Mesenchymal stem cell (in vitro differentiated cells and primary cell): ENCODE results near the gene NDC1.

Experiments
- DNase-seq: peaks from one replicate; pipeline ENCODE4 v3.0.0-alpha.2; 2013
- H2AFZ ChIP-seq: one replicate; pipeline ENCODE4 v1.6.1; 2013; ENCODE audit warnings: low read depth, mild to moderate bottlenecking, control low read depth, inconsistent platforms, low read length, moderate library complexity
- H2AK5ac ChIP-seq: 2 replicates; pipeline ENCODE4 v1.6.1; 2013; ENCODE audit warnings: low read length, moderate library complexity, mild to moderate bottlenecking, inconsistent platforms; ENCODE audit not compliant: severe bottlenecking
- H2BK120ac ChIP-seq: one replicate; pipeline ENCODE4 v1.6.1; 2013; ENCODE audit warnings: low read depth, mild to moderate bottlenecking, inconsistent platforms, low read length, moderate library complexity
- H2BK12ac ChIP-seq, 2 experiments: one replicate each; pipeline ENCODE4 v1.6.1; 2013; ENCODE audit warnings: inconsistent platforms in 2 of 2, low read length in 2 of 2, mild to moderate bottlenecking in 2 of 2, moderate library complexity in 2 of 2, control low read depth in 1 of 2
- H2BK15ac ChIP-seq: one replicate; pipeline ENCODE4 v1.6.1; 2013; ENCODE audit warnings: mild to moderate bottlenecking, low read depth, inconsistent platforms; ENCODE audit not compliant: poor library complexity, severe bottlenecking
- H2BK5ac ChIP-seq: 2 replicates; pipeline ENCODE4 v1.6.1; 2013; ENCODE audit warnings: low read depth, mild to moderate bottlenecking, low read length, control low read depth, inconsistent platforms; ENCODE audit not compliant: poor library complexity, severe bottlenecking
- H3K14ac ChIP-seq, 2 experiments: one replicate each; pipeline ENCODE4 v1.6.1; 2013; ENCODE audit warnings: inconsistent platforms in 2 of 2, low read length in 2 of 2, control low read depth in 1 of 2, mild to moderate bottlenecking in 1 of 2, moderate library complexity in 1 of 2
- H3K18ac ChIP-seq, 2 experiments: one replicate each; pipeline ENCODE4 v1.6.1; 2013; ENCODE audit warnings: inconsistent platforms in 2 of 2, low read length in 2 of 2, control low read depth in 1 of 2, low read depth in 1 of 2, mild to moderate bottlenecking in 1 of 2
- H3K23ac ChIP-seq, 2 experiments: one replicate each; pipeline ENCODE4 v1.6.1; 2013; ENCODE audit warnings: inconsistent platforms in 2 of 2, low read length in 2 of 2, mild to moderate bottlenecking in 2 of 2, moderate library complexity in 2 of 2, control low read depth in 1 of 2
- H3K27ac ChIP-seq: 2 replicates; pipeline ENCODE4 v1.5.1; 2013; ENCODE audit warnings: mild to moderate bottlenecking, moderate library complexity, low read length, control low read depth, inconsistent platforms; ENCODE audit not compliant: poor library complexity, severe bottlenecking
- H3K27me3 ChIP-seq, 2 experiments: 2 replicates each; pipeline versions ENCODE4 v1.6.1 to v1.7.0; 2013; ENCODE audit warnings: low read length in 2 of 2, mild to moderate bottlenecking in 2 of 2, moderate library complexity in 2 of 2, control low read depth in 1 of 2, inconsistent platforms in 1 of 2; ENCODE audit not compliant: control insufficient read depth in 1 of 2, insufficient read depth in 1 of 2
- H3K36me3 ChIP-seq, 2 experiments: 2 replicates each; pipeline versions ENCODE4 v1.6.1 to v1.7.0; 2013; ENCODE audit warnings: low read length in 2 of 2, control low read depth in 1 of 2, inconsistent platforms in 1 of 2, low read depth in 1 of 2, mild to moderate bottlenecking in 1 of 2; ENCODE audit not compliant: insufficient read depth in 2 of 2, control insufficient read depth in 1 of 2
- H3K4ac ChIP-seq, 2 experiments: one replicate each; pipeline ENCODE4 v1.6.1; 2013; ENCODE audit warnings: inconsistent platforms in 2 of 2, low read length in 2 of 2, mild to moderate bottlenecking in 2 of 2, moderate library complexity in 2 of 2, control low read depth in 1 of 2, low read depth in 1 of 2
- H3K4me1 ChIP-seq: 2 replicates; pipeline ENCODE4 v1.6.1; 2013; ENCODE audit warnings: low read depth, low read length, control low read depth; ENCODE audit not compliant: control insufficient read depth, insufficient read depth
- H3K4me2 ChIP-seq: 2 replicates; pipeline ENCODE4 v1.6.1; 2013; ENCODE audit warnings: low read length, mild to moderate bottlenecking, inconsistent platforms; ENCODE audit not compliant: poor library complexity, severe bottlenecking
- H3K4me3 ChIP-seq, 2 experiments: 2 replicates each; pipeline versions ENCODE4 v1.5.1 to v1.7.0; 2013; ENCODE audit warnings: low read length in 2 of 2, mild to moderate bottlenecking in 2 of 2, control low read depth in 1 of 2, low read depth in 1 of 2; ENCODE audit not compliant: insufficient read depth in 1 of 2
- H3K79me1 ChIP-seq: replicated peaks from 2 replicates; pipeline ENCODE4 v1.6.1; 2013; ENCODE audit warnings: mild to moderate bottlenecking, control low read depth, low read length, inconsistent platforms; ENCODE audit not compliant: poor library complexity, severe bottlenecking
- H3K9ac ChIP-seq: 2 replicates; pipeline ENCODE4 v1.7.0; 2013; ENCODE audit warnings: mild to moderate bottlenecking, low read length, moderate library complexity
- H3K9me3 ChIP-seq: 2 replicates; pipeline ENCODE4 v1.7.0; 2013; ENCODE audit warnings: mild to moderate bottlenecking, low read length; ENCODE audit not compliant: control insufficient read depth
- H4K8ac ChIP-seq: one replicate; pipeline ENCODE4 v1.6.1; 2013; ENCODE audit warnings: inconsistent platforms, mild to moderate bottlenecking, low read length, moderate library complexity
- H4K91ac ChIP-seq: one replicate; pipeline ENCODE4 v1.6.1; 2013; ENCODE audit warnings: mild to moderate bottlenecking, low read length, inconsistent platforms
- WGBS: methylation state at CpG from one replicate; pipeline ENCODE4 v1.1.7; 2013; ENCODE audit warnings: mixed read lengths; 5-methylcytosine and 5-hydroxymethylcytosine counted together

The NDC1 gene

DNA sequence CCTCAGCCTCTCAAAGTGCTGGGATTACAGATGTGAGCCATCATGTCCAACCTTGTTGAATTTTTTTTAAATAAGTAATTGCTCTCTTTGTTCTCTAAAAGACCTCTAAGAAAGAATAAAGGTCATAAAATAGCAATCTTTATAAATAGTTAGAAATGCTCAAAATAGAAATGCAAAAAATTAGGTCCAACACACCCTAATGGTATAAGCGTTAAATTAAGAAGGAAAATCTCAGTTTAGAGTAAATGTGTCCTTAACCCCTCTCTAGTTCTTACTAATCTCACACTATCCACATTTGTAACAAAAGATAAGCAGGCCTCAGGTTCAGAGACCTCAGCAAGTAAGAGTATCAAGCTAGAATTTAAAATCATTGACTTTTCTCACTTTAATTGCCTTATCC is 60.8 kb downstream of the NDC1 start:
- Histone ChIP-seq H2BK120ac (no peak overlapping the region), H3K27ac (no peak overlapping the region), H3K14ac (no peak overlapping the region), H3K18ac (no peak overlapping the region), H4K8ac (no peak overlapping the region), H3K9ac (no peak overlapping the region), H3K9me3 (no peaks in the 10 kb centered on the region), H3K23ac (no peak overlapping the region), H3K4me1 (no peaks in the 10 kb centered on the region), H2AFZ (no peak overlapping the region), H3K36me3 (peaks cover 4 to 5% of the 10 kb centered on the region in 2 experiments), H3K4me2 (no peak overlapping the region), H2AK5ac (no peak overlapping the region), H2BK5ac (no peak overlapping the region), H3K79me1 (peaks cover 3% of the 10 kb centered on the region), H3K4me3 (no peak overlapping the region), H2BK15ac (no peak overlapping the region), H2BK12ac (no peak overlapping the region), H4K91ac (no peak overlapping the region), H3K27me3 (no peaks in the 10 kb centered on the region), H3K4ac (no peak overlapping the region)
- WGBS = 100% methylated on average over 1 of the region's 1 CpG
- no peak for DNase-seq

- no peak overlapping the region for H4K8ac ChIP-seq
- peak; percentile 91 for DNase-seq
- H2BK15ac ChIP-seq = no peak overlapping the region
- no CpG with 5 or more reads among the region's 2 CpGs for WGBS
- H3K4me3 ChIP-seq = no peak overlapping the region
- H3K9ac ChIP-seq = peak overlapping the region; percentile 50
- H3K27ac ChIP-seq = no peak overlapping the region
- no peaks in the 10 kb centered on the region for H3K27me3 ChIP-seq
- no peaks in the 10 kb centered on the region for H3K9me3 ChIP-seq
- no peak overlapping the region for H2AFZ ChIP-seq
- H3K79me1 ChIP-seq = peaks cover 3% of the 10 kb centered on the region
- no peak overlapping the region for H3K14ac ChIP-seq
- H3K4me2 ChIP-seq = no peak overlapping the region
- no peak overlapping the region for H2AK5ac ChIP-seq
- no peak overlapping the region for H3K4ac ChIP-seq
- H3K18ac ChIP-seq = no peak overlapping the region
- H2BK120ac ChIP-seq = no peak overlapping the region
- no peak overlapping the region for H2BK12ac ChIP-seq
- H3K4me1 ChIP-seq = no peaks in the 10 kb centered on the region
- no peak overlapping the region for H4K91ac ChIP-seq
- no peak overlapping the region for H3K23ac ChIP-seq
- no peaks in the 10 kb centered on the region for H3K36me3 ChIP-seq
- H2BK5ac ChIP-seq = no peak overlapping the region
These were observed 66.4 kb downstream of the NDC1 start for GRCh38 chr1:53771648-53772047.

DNA sequence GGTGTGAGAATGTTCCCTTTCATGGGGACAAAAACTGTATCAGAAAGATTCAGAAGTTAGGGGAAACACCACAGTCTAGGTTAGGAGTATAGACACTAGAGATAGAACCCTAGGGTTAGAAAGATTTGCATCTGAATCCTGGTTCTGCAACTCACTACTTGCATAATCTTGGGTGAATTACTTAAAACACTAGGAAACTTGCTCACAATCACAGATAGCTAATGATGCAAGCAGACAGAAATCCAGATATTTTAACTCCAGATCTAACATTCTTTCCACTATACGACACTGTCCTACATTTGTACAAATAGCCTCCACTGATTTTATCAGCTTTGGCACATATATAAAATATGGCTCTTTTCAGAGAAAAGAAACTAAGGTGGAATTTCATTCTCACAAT is 68.3 kb downstream of the NDC1 start:
- Histone ChIP-seq H4K8ac (no peak overlapping the region), H2BK15ac (no peak overlapping the region), H3K36me3 (no peaks in the 10 kb centered on the region), H2AFZ (no peak overlapping the region), H3K9me3 (no peaks in the 10 kb centered on the region), H3K23ac (no peak overlapping the region), H3K14ac (no peak overlapping the region), H3K18ac (no peak overlapping the region), H3K9ac (no peak overlapping the region), H3K27ac (no peak overlapping the region), H2AK5ac (no peak overlapping the region), H3K4me3 (no peak overlapping the region), H3K4ac (no peak overlapping the region), H2BK5ac (no peak overlapping the region), H2BK12ac (no peak overlapping the region), H4K91ac (no peak overlapping the region), H3K4me2 (no peak overlapping the region), H3K27me3 (no peaks in the 10 kb centered on the region), H2BK120ac (no peak overlapping the region), H3K79me1 (peaks cover 1% of the 10 kb centered on the region), H3K4me1 (no peaks in the 10 kb centered on the region)
- peak; percentile 82 for DNase-seq
- no CpG with 5 or more reads among the region's 1 CpG for WGBS

GRCh38 chr1:53769184-53769583 is 68.9 kb downstream of the NDC1 start:
- Histone ChIP-seq H3K4me2 (no peak overlapping the region), H3K23ac (no peak overlapping the region), H2BK12ac (no peak overlapping the region), H3K79me1 (peaks cover 1% of the 10 kb centered on the region), H3K4me3 (no peak overlapping the region), H2BK120ac (no peak overlapping the region), H3K36me3 (no peaks in the 10 kb centered on the region), H3K4ac (no peak overlapping the region), H3K14ac (no peak overlapping the region), H3K9ac (no peak overlapping the region), H3K4me1 (no peaks in the 10 kb centered on the region), H4K91ac (no peak overlapping the region), H2BK5ac (no peak overlapping the region), H3K9me3 (no peaks in the 10 kb centered on the region), H3K27ac (no peak overlapping the region), H3K18ac (no peak overlapping the region), H2AK5ac (no peak overlapping the region), H2BK15ac (no peak overlapping the region), H2AFZ (no peak overlapping the region), H3K27me3 (no peaks in the 10 kb centered on the region), H4K8ac (no peak overlapping the region)
- no peak for DNase-seq
- no CpG with 5 or more reads among the region's 1 CpG for WGBS
